Dermis microvascular lymphatic vessel endothelial cell (primary cell): ENCODE measurements around the gene ASB6. TPM values are rescaled to one million over a fixed set of nuclear protein-coding genes. Genes with fewer than 3 reads are reported as not detected.

ENCODE experiments used
- DNase-seq, 2 donors: peaks; one replicate each; pipeline versions ENCODE4 v3.0.0 to v3.0.0-alpha.2; 2010; ENCODE audit warnings: low read depth in 2 of 2
- total RNA-seq: library from RNA; depleted of rRNA; stranded (reverse); fragments of >200 nt; gene quantifications from 2 replicates; pipeline ENCODE4 v1.2.1, GENCODE V29; 2014

The ASB6 gene
- total RNA-seq, result 9.2 and 13.9 TPM in 2 replicates

- DNase-seq, result peak; percentile 92 to 98
Observed at GRCh38 chr9:129641750-129642585, at the start of gene ASB6. TSS of gene ASB6 (minus strand) at chr9:129642151. CDS start at chr9:129641999, 152 bp downstream.

DNA sequence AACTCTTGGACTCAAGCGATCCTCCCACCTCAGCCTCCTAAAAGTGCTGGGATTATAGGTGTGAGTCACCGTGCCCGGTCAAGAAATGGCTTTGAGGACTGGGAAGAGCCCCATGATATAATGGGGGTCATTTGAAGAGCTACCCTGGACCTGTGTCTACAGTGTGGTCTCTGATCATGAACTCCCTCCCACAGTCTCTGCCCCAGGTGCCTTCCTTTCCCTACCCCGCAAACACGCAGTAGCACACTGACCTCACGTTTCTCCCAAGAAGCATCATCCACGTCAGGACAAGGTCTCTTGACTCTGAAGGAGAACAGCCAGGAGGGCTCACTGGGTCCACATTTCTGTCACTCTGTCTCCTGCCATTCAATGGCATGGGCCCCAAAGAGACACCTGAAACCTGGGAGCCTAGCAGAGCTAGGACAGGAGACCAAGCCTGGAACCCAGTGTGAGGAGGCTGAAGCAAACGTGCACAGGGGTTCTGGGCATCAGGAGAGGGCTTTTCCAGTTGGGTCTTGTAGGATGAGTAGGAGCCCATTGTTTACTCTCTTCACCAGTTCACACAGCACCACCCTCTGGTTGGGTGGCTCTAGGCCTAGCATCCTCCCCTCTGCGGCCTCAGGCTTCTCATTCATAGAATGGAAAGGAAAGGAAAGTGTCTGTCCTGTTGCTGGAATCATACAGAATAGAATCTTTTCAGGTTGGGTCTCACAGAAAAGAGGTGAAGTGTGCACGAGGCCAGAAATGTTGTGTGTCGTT is 46.5 kb upstream of the ASB6 start:
- DNase-seq, result no peak

DNA sequence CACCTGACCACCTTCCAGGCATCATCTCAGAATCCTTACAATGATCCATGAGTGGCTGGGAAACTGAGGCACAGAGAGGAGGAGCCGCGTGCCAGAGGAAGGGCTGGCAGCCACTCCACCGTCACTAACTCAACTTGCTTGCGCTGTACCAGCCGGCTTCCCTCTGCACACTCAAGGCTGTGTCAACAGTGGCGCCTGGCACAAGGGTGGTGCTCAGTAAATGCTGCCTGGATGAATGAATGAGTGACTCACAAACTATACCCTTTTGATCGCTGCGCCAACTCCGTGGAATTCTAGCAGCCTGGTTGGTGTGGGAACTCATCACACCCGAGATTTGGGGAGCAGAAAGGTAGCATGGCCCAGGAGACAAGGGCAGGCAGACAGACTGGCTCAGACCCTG is 45.4 kb upstream of the ASB6 start:
- no peak for DNase-seq

DNA sequence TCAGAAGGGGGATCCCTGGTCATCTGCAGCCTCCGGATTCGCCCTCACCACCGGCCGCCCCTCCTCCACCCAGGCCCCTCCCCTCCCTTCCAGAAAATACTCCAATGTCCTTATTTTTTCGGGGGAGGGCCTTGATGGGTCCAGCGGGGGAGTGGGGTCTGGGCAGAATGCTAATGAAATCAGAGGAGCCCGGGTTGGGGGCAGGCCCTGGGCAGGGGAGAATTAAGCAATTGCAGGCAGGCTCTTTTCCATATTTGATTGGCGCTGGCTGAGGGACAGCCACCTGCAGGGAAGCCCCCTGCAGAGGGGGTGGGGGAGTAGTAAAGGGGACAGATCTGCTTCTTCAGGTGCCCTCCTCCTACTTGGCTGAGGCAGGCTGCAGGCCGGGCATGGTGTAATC is 44.8 kb upstream of the ASB6 start:
- DNase-seq, result no peak

DNA sequence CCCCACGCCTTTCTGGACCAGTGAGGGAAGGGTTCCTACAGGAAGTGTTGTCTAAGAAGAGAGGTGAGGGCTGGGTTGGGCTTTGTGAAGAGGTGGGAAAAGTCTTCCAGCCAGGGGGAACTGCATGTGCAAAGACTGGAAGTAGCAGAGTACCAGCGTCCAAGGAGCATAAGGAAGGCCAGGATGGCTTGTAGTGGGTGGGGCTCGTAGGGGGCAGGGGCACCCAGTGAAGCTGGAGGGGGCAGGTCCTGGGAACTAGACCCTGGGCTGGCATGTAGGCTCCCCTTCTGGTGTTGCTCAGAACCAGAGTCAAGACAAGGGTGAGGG is 43.9 kb upstream of the ASB6 start:
- no peak for DNase-seq

DNA sequence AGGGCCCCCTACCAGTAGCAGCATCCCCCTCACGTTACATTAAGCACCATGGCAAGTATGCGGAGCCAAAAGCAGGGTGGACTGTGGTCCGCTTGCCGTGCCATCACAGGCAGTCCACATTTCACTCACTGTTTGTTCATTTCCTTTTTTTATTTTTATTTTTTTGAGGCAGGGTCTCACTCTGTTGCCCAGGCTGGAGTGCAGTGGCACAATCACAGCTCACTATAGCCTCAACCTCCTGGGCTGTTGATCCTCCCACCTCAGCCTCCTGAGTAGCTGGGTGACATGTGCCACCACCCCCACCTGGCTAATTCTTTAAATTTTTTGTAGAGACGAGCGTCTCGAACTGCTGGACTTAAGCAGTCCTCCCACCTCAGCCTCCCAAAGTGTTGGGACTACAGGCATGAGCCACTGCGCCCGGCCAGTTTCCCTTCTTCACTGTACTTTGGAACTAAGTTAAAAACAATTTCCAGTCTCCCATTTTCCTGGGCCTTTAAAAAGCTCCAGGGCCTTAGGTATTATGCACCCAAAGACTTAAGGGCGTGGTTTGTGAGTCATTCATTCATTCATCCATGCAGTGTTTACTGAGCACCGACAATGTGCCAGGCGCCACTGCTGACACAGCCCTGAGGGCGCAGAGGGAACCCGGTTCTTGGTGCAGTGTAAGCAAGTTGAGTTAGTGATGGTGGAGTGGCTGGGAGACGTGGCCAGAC is 43.4 kb upstream of the ASB6 start:
- DNase-seq, result no peak

- DNase-seq, result no peak
Observed at GRCh38 chr9:129682381-129682780, 40.4 kb upstream of the ASB6 start.

DNA sequence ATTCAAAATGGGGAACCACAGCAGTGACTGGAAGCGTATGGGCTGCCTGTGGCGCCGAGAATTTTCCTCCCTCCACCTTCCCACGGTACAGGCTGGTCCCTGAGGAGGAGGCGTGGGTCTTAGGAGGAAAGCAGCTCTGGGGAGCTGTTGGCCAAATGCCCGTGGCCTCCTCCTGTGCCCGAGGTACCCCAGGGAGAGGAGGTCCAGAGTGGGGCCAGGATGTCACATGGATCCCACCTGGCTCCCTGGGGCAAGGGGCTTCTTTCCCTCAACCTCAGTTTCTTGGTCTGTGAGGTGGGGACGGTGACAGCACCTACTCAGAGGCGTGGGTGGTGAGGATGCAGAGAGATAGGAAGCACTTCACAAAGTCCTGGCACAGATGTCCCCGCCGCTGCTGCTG is 40.0 kb upstream of the ASB6 start:
- DNase-seq, result no peak

DNA sequence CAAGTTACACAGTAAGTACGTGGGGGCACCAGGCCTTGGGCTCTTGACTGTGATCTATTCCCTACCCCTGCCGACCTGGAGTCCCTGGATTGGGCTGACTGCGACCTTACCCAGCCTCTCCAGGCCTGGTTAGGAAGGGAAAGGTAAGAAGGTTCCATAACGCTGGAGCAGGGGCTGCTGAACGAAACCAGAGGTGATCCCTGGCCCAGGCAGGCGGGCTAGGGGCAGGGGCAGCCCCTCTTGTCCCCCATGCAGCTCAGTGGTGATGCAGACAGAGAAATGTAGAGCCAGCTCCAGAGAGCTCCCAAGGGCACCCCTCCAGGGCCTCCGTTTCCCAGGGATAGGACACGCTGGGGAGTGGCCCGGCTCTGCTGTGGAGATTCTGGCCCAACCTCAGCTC is 37.6 kb upstream of the ASB6 start:
- no peak for DNase-seq

DNA sequence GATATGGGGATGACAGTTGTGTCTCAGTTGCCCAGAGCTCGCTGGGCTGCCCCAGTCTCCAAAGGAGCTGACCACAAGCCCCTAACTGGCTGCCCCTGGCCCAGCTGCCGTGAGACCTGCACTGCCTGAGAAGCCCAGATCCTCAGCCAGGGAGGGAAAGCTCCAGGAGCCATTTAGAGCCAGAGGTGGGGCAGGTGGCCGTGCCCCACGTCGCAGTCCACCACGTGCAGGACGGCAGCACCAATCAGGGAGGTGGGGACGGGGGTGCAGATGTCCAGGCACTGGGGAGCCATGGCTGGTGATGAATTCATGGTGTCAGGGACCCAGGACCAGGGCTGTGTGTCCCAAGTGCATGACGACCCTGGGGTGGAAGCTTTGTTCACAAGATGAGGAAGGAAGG is 36.9 kb upstream of the ASB6 start:
- no peak for DNase-seq

DNA sequence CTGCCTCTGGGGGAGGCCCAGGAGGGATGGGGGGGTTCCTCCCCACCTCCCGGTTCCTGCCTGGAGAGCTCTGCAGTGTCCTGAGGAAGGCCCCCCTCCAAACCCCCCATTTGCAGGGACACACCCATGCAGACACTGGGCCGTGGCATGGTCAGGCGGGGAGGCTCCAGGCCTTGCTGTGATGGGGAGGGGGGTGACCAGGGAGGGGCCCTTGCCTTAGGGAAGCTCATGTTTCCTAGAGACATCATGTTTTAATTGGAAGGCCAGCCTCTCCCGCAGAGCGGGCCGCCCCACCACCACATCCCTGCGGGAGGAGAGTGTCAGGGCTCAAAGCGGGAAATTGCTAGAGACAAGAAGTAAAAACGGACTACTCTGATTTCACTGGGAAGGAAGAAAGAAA is 35.5 kb upstream of the ASB6 start:
- no peak for DNase-seq

- no peak for DNase-seq
Observed at GRCh38 chr9:129676975-129677374, 35.0 kb upstream of the ASB6 start.

- no peak for DNase-seq
Observed at GRCh38 chr9:129676287-129676686, 34.3 kb upstream of the ASB6 start.

DNA sequence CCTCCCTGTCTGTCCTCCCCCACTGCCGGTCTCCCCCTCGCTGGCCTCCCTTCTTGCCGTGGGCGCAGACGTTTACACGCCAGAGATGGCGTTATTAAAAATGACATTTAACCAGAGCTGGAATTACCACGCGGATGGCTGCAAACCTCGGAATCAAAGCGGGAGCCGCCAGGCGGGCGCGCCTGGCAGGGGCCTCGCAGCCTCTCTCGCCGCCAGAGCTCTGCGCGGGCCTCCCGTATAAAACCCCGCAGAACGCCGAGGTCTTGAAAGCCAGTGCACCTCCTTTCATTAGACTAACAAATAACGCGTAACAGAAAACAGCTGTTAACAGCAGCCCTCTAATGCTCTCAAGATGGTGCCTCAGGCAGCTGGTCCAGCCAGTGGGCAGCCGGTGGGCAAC is 33.7 kb upstream of the ASB6 start:
- DNase-seq, result no peak

DNA sequence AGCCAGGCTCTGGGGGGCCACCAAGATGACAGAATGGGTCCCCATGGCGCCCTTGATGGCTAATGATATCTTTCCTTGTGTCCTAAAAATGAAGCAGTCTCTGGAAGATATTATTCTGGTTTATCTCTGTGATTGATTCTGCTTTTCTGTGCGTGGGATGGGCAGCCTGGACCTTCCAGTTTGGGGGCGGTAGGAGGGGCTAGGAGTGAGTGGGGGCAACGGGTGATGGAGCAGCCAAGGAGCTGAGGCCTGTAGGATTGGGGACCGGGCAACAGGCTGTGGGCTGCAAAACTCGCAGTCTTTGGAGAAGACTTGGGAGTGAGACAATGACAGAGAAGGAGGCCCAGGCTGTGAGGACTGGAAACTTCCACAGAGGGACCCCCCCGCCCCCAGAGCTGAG is 32.3 kb upstream of the ASB6 start:
- no peak for DNase-seq

DNA sequence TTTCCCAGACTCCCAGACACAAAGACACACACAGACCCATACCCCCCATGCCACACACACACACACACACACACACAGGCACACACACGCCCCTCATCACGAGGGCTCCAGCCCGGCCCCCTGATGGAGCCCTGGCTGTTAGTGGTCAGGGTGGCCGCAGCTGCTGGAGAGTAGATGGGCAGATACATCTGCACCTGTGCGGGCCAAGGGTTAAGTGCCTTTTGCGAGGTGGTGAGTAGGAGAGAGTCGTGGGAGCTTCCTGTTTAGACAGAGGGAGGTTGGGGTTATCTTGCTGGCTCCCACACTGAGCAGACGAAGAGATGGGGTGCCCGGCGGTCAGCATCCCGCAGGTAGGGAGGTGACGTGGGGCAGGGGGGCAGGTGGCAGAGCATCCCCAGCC is 31.7 kb upstream of the ASB6 start:
- no peak for DNase-seq

DNA sequence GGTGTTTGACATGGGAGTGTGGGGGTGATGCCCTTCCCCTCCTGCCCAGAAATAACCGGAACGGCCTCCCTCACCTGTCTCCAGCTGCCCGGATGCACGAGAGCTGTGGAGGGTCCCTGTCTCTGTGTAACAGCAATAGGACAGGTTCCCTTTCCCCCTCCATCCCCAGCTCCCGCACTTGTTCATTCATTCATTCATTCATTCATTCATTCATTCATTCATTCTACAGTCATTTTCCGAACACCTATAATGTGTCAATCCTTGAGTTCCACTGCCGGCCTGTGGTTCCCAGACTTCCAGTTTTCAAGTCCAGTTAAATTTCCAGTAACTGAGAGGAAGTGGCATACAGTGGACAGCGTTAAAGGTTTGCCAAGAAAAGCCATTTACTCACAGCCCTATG is 30.8 kb upstream of the ASB6 start:
- no peak for DNase-seq

DNA sequence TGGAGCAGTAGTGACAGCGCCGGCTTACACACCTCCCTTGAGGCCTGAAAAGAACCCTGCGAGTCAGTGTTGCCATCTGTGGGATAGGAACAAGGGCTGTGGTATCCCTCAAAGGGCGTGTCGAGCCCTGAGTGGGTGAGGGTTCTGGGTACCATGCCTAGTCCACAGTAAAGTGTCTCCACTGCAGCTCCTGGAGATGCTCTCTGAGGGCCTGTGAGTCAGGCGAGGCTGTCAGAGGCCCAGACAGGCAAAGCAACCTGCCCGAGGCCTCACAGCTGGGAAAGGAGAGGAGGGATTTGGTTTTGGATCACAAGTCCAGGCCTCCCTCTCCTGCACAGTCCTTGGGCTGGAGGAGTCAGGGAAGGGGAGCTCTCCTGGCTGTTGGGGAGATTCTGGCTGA is 29.6 kb upstream of the ASB6 start:
- no peak for DNase-seq

GRCh38 chr9:129671065-129671464 is 29.1 kb upstream of the ASB6 start:
- no peak for DNase-seq

DNA sequence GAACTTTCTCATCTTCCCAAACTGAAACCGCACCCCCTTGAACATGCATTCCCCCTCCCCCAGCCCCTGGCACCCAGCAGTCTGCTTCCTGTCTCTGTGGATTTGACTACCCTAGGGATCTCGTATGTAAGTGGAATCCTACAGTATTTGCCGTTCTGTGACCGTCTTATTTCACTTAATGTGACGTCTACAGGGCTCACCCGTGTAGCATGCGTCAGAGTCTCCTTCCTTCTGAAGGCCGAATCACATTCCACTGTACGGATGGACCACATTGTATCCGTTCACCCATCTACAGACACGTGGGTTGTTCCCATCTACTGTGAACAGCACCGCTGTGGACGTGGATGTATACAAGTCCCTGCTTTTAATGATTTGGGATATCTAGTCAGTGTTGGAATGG is 28.0 kb upstream of the ASB6 start:
- DNase-seq, result no peak

- DNase-seq, result peak in 1 of 2 donors; percentile 16
Observed at GRCh38 chr9:129669141-129669718, 27.3 kb upstream of the ASB6 start.

DNA sequence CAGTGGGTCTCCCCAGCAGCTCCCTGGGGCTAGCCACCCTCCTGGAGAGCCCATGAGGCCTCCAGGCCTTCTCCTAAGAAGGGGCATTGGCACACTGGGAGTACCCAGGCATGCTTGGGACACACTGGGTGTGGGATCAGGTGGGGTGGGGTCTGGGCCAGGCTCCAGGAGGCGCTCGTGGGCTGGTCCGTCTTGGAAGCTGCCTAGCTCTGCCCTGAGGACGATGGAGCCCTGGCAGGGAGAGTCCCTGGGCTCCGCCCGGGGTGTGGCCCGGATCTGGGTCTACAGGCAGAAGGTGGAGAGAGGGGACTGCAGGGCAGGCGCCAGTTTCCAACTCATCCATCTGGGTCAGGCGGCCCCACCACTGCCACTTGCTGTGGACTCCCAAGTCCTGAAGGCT is 25.9 kb upstream of the ASB6 start:
- DNase-seq, result no peak
